NCI-H345 (cell line): ENCODE results near the gene GDPD2.

ENCODE experiments used
- DNase-seq: peaks from one replicate; lab custom pipeline; 2025; lab: John Stamatoyannopoulos, UW

GDPD2 gene

DNA sequence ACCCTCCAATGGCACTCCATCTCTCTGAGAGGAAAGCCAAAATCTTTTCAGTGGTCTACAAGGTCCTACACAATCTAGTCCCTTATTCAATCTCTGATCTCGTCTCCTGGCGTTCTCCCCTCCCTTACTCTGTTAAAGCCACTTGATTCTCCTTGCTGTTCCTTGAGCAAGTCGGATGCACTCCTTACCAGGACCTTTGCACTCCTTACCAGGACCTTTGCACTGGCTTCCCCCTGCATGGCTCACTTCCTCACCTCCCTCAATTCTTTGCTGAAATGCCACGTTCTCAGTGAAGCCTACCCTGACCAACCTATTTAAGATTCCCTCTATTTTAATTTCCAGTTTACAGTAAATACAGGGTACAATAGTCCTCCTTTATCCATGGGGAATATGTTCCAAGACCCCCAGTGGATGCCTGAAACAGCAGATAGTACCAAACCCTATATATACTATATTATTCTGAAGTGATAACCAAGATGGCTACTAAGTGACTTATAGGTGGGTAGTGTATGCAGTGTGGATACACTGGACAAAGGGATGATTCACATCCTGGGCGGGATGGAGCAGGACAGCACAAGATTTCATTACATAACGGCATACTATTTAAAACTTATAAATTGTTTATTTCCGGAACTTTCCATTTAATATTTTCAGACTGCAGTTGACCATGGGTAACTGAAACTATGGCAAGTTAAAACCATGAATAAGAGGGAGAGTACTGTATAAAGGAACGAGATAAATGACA, 15.0 kb downstream of the GDPD2 start:
- no peak for DNase-seq

DNA sequence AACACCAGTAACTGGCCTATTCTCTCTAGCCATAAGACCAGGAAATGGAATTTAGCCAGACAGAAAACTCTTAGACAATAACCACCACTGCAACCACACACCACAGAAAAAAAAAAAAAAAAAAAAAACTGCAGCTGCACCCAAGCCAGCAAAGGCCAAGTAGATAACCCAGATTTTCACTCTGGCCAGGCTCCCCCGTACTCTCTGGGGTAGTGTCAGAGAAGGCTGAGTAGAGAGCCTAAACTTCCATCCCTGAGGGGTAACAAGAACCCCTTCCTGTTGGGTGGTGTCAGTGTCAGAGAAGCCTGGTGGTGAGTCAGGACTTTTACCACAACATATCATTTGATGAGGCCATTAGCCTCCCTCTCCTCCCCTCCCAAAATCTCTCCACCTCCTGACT, 15.9 kb downstream of the GDPD2 start:
- no peak for DNase-seq

DNA sequence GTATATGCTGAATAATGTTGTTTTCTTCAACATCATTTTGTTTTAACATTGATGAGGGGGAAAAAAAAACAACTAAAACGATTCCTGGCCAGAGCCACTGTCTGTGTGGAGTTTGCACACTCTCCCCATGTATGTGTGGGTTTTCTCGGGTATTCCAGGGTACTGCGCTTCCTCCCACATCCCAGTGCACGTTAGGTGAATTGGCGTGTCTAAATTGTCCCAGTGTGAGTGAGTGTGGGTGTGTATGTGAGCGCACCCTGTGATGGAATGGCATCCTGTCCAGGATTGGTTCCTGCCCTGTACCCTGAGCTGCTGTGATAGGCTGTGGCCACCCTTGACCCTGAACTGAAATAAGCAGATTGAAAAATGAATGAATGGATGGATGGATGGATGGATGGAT, 19.1 kb downstream of the GDPD2 start:
- no peak for DNase-seq

DNA sequence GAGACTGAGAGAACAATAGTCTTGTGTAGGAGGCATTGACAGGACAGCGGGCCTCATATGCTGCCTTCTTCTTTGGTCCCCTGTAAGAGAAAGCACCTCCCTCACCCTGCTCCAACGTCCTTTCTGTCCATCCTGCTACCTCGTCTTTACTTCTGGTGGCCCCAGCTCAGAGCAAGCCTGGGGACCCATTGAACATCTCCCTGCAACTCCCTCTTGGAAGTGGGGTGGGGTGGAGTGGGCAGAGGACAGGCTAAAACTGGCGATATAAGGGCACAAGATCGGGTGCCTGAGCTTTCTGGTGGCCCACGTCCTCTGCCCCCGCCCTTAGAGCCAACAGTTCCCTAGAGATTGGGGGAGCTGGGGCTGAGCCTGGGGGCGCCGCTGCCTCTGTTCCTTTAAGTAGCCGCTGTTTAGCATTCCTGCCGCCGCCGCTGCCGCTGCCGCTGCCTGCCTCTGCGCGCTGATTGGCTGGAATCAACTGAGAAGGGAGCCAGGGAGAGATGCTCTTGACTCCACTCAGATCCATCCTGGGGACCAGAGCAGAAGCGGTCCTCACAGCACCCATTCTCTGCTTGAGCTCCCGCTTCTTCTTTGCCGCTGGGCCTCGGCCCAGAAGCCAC, 21.3 kb downstream of the GDPD2 start, which contains the start of gene DLG3:
Gene DLG3 (plus strand): TSS at position 510 of the 620 bp plus-strand sequence. CDS start 367 bp downstream, outside the sequence.
- DNase-seq = peak; percentile 66

DNA sequence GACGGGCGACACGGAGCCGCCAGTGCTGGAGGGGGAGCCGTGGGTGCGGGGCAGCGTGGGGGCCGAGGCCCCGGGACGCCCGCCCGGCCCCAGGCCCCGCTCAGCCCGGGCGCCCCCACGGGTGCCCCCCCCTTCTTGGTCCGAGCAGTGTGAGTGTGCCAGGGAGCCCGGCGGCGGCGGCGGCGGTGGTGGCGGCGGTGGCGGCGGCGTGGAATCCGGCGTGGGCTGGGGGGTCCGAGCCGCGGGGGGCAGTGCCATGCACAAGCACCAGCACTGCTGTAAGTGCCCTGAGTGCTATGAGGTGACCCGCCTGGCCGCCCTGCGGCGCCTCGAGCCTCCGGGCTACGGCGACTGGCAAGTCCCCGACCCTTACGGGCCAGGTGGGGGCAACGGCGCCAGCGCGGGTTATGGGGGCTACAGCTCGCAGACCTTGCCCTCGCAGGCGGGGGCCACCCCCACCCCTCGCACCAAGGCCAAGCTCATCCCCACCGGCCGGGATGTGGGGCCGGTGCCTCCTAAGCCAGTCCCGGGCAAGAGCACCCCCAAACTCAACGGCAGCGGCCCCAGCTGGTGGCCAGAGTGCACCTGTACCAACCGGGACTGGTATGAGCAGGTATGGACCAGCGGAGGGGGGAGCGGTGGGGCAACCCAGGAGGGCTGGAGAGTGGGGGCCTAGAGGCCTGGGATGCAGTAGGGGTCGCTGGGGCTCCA, 22.0 kb downstream of the GDPD2 start:
- DNase-seq = no peak

DNA sequence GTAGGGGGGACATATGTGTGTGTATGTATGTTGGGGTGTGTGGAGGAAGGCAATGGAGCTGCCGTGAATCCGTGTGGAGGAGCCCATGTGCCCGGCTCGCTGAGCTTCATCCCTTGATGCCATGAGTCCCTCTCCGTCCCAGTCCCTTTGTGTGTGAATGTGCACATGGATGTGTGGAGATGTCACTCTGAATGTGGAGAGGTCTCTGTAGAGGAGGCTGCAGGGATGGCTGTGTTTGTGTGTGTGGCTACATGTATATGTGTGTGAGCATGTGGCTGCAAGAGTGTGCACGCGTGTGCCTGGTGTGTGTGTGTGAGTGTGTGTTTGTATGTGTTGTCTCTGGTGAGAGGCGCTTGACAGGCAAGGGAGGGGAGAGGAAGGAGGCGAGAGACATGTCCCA, 22.8 kb downstream of the GDPD2 start:
- no peak for DNase-seq

DNA sequence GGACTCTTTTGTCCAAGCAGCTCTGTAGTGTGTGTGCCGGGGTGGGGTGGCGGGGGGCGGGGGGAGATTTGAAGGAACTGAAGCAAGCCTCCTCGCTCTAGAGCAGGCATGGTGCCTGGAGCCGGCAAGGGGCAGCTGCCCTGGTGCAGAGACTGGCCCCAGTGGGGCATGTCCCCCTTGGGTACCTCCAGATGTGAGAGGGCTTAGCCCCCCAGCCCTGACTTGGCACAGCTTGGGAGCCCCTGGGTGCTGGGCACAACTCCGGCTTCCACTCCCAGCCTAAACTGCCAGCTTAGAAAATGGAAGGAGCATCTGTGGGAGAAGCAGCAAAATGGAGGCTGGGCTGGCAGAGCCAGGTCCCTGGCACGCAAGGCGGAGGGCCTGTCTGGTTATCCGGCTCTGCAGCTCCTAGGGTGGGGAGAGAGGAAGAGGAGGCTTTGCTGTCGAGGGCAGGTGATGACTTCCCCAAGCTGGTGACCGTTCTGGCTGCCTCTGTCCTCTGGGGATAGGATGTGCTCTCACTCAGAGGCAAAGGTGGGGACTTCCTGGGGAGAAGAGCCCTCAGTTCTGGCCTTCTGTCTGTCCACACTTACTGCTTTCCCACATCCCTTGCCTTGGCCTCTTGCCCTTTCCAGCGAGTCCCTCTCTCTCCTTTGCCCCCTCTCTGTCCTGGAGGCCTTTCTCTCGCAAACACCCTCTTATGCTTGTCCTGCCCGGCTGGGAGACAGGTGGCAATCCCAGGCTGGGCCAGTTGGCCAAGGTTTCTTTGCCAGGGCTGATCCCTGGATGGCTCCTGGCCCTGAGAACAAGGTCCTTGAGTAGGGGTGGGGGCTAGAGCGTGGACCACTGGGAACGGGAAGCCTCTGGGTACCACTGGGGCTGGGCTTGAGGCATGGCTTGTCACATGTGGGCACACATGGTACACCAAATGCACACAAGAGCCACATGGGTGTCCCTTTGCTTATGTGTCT, 23.6 kb downstream of the GDPD2 start:
- DNase-seq = no peak

DNA sequence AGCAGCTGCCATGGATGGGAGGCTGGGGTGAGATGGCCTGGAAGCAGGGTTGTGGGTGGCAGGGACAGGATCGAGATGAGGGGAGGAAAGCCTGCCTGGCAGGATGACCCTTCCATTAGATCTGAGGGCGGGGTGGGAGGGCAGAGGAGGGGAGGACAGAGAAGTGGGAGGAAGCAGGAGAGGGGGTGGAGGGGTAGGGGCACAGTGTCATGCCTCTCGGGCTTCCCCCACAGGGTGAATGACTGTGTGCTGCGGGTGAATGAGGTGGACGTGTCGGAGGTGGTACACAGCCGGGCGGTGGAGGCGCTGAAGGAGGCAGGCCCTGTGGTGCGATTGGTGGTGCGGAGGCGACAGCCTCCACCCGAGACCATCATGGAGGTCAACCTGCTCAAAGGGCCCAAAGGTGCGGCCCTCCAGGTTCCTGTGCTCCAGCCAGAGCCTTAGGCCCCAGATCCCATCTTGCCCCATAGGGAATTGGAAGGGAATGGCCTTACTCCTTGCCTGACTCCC, 26.4 kb downstream of the GDPD2 start:
- no peak for DNase-seq

DNA sequence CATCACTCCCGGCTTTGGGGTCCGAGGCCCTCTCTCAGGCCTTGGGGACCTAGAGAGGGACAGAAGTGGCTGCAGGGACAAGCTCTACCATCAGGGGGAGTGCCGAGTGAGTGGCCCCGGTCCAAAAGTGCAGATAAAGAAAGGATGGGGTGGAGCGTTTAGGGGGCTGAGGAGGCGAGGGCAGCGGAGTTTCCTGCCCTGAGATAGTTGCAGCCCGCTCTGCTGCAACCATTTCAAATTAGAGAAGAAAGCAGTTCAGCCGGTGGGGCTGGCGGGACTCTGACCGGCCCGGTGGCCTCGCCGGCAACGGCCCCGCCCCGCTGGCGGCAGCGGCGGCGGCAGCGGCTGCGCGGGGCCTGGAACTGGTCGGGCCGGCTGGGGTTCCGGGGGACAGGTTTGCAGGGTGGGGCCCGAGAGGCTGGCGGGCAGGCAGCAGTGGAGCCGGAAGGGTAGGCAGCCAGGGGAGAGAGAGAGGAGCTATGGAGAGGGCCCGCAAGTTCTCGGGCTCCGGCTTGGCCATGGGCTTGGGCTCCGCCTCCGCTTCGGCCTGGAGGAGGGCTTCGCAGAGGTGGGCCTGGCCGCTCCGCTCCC, 29.1 kb downstream of the GDPD2 start:
- peak; percentile 58 for DNase-seq

DNA sequence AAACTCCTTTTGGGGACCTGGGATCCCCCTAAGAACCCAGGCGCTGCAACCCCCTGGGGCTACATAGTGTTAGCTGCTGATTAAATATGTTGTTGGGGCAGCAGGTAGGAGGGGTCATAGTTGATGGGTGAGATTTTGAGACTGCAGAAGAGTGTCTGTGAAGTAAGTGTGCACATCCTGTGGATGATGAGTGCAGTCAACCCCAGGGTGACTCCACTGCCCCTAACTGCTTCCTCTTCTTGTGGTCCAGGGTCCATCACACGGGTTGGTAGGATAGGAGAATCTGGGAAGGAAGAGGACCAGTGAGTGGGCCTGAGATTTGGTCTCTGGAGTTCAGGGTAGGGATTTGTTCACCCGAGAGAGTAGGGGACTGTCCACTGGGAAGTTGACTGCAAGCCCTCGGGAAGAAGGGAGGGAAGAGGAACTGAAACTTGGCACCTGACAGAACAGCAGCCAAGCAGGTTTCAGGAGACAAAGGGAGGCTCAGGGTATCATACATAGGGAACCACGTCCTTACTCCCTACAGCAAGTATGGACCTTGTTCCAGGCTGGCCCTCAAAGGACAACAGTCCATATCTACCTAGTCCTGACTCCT, 30.0 kb downstream of the GDPD2 start:
- DNase-seq = no peak

DNA sequence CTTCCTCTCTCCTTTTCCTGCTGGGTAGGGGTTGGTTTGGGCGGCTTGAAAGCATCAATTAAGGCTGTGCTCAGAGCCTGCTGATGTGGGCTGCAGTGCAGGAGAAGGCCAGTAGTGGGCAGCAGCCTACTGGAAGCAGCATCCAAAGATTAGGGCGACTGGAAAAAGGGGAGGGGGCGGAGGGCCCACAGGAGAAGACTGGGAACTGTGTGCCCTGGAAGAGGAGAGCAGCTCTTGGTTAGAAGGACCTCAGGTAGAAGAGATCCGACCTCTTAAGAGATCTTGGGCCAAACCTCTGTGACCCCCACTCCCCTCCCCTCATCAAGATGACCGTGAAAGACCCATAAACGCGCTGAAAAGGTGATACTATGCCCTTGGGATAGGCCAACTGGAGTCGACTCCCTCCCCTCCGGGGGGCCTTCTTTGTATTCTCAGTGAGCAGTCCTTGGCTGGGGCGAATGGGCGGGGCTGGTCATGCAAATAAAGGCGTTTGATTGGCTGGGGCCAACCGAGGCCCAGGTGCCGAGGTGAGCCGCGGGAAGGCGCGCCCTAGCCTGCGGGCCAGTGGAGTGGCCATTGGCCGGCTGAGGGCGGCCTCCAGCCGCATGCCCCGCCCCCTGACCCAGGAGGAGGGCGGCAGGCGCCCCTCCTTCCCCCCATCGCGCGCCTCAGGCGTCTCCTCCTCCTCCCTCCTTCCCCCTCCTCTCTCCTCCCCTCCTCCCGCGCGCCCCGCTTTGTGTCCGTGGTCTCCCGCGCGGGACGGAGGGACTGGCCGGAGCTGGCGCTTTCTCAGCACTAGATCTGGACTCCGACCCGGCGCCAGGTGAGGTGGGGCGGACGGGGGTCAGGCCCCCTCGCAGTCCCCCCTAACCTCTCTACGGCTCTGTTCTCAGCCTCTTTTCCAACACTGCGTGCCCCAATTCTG, 31.6 kb downstream of the GDPD2 start:
- DNase-seq = peak; percentile 97

DNA sequence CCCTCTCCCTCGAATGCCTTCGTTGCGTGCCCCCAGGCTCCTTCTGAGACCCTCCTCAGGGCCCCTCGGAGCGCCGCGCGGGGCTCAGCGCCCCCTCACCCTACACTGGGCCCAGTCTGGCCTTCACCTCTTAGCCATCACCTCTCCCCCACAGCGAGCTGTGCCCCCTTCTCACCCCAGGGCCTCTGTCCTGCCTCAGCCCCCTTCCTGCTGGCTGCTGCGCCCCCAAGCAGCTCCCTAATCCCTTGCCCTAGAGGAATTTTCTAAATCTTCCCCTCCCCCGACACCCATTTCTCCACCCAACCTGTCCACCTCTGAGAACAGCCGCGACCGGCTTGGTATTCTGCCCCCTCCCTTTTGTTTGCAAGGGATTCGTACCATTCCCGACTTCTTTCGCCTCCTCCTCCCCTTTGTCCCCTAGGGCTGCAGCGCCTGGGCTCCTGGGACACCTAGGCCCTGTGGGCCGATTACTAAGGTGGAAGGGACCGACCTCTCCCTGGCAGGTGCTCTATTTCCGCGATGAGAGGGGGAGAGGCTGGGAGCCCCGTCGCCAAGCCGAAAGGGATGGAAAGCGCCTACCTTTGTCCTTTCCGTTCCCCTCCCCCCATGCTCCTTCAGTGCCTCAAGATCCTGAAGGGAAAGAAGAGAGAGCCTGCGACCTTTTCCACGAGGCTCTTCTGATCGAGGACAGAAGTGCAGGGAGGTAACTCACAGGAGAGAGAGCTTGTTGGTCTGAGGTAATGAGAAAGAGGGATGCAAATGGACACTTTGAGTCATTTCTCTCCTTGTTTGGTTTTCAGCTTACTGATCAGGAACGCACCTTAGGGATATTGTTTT, 32.5 kb downstream of the GDPD2 start:
- no peak for DNase-seq

DNA sequence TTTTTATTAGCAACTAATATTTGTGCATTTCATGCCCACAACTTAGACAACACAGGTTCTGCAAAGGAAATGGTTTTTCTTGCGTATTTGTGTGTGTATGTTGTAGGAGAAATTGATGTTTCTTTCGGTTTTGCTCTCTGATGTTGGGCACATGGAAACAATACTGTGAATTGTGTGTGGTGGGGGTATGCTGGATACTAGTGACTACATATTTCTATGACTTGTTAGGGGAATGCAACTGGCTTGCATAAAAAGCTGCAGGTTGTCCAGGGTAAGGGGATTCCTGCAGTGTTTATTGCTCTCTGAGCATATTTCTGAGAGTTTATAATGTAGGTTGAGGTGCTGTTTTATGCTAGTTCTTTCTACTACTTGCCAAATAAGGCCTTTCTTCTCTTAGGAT, 33.1 kb downstream of the GDPD2 start:
- DNase-seq = no peak

DNA sequence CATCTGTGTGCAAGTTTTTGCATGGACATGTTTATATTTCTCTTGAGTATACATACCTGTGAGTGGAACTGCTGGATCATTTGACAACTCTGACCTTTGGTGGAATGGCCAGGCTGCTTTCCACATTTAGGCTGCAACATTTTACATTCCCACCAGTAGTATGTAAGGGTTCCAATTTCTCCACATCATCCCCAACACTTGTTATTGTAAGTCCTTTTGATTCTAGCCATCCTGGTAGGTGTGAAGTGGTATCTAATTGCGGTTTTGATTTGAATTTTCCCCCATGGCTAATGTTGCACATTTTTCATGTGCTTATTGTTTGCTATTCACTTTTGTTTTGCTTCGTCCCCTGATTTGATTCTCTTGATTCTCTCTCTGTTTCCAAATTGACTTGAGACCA, 37.9 kb downstream of the GDPD2 start:
- DNase-seq = no peak

DNA sequence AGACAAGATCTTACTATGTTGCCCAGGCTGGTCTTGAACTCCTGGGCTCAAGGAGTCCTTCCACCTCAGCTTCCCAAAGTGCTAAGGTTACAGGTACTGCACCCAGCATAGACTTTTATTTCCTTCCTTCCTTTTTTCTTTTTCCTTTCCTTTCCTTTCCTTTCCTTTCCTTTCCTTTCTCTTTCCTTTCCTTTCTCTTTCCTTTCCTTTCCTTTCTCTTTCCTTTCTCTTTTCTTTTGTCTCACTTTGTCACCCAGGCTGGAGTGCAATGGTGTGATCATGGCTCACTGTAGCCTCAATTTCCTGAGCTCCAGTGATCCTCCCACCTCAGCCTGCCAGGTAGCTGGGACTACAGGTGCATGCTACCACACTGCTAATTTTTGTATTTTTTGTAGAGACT, 40.9 kb downstream of the GDPD2 start:
- no peak for DNase-seq

DNA sequence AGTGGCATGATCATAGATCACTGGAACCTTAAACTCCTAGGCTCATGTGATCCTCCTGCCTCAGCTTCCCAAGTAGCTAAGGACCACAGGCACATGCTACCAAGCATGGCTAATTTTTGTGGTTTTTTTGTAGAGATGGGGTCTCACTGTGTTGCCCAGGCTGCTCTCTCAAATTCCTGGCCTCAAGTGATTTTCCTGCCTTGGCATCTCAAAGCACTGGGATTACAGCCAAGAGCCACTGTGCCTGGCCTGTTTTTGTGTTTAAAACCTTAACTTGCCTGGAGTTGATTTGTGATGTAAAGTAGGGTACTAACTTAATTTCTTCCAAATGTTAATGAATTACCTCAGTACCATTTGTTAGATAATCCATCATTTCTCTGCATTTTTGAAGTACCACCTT, 43.9 kb downstream of the GDPD2 start:
- DNase-seq = no peak

DNA sequence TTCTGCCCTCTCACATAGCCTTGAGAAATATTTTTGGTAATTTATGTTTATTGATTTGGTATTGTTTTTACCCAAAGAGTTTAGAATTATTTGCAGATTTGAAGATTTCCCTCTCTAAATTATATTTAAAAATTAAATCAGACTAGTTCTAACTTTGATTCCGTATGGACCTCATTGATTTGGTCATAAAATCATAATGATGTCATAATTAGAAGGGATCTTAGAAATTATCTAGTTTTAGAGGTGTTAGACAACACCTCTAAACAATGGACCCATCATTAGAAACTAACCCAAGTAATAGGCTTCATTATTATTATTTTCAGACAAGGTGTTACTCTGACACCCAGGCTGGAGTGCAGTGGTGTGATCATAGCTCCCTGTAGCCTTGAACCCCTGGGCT, 45.6 kb downstream of the GDPD2 start:
- DNase-seq = no peak

DNA sequence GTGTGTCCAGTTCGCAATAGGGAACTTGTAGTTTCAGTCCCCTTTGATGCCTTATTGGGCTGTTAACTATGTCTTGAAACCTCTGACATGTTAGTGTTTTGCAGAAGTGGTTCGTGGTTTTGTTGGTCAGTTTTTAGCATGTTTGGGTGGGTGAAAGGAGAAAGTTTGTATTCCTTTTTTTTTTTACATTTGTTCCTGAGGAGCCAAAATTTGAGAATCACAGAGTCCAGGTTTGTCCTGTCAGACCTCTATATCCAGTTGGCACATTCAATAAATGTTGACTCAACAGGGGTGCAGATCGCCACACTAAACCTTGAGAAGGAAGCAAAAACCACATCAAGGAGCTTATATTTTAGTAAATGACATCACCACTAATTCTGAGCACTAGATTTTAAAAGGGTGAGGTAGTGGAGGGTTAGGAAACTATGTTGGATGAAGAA, 47.8 kb downstream of the GDPD2 start:
- no peak for DNase-seq
